ENCODE results near the gene NRM. TPM values are rescaled to one million over a fixed set of nuclear protein-coding genes. Genes with fewer than 3 reads are reported as not detected.
A peak's percentile ranks its signal among the peaks of the same experiment; 100 is the strongest.

Gene NRM
- total RNA-seq, 2 donors from 2014 or later = 2.2 to 4.2 TPM

- no peak for TF ChIP-seq CTCF (IDR thresholded peaks at IDR 0.05)
- Histone ChIP-seq H3K36me3 (peaks cover 22% of the 10 kb centered on the region), H3K9me3 (no peaks in the 10 kb centered on the region), H3K27me3 (no peaks in the 10 kb centered on the region), H3K4me1 (peaks cover 0 to 33% of the 10 kb centered on the region in 2 donors), H3K4me3 (peak overlapping the region; percentile 53 to 67), H3K27ac (peak overlapping the region; percentile 91 to 94)
- no peak for DNase-seq (ENCODE audit: low spot score)
These were observed 26.0 kb upstream of the NRM start for GRCh38 chr6:30716879-30717128.

GRCh38 chr6:30714263-30714662, 23.5 kb upstream of the NRM start:
- H3K27me3 ChIP-seq = no peaks in the 10 kb centered on the region
- H3K27ac ChIP-seq = no peak overlapping the region
- TF ChIP-seq CTCF (IDR thresholded peaks at IDR 0.05) = no peak
- H3K9me3 ChIP-seq = no peaks in the 10 kb centered on the region
- H3K4me1 ChIP-seq = peaks cover 0 to 23% of the 10 kb centered on the region in 2 donors
- no peak overlapping the region for H3K4me3 ChIP-seq
- DNase-seq (ENCODE audit: low spot score) = no peak
- H3K36me3 ChIP-seq = peaks cover 47% of the 10 kb centered on the region

- Histone ChIP-seq H3K36me3 (peaks cover 62% of the 10 kb centered on the region), H3K4me3 (no peak overlapping the region), H3K4me1 (peaks cover 0 to 9% of the 10 kb centered on the region in 2 donors), H3K27me3 (no peaks in the 10 kb centered on the region), H3K27ac (no peak overlapping the region), H3K9me3 (no peaks in the 10 kb centered on the region)
- TF ChIP-seq CTCF (IDR thresholded peaks at IDR 0.05) = no peak
- DNase-seq (ENCODE audit: low spot score) = no peak
These were observed 21.7 kb upstream of the NRM start for GRCh38 chr6:30712441-30712945.

- Histone ChIP-seq H3K9me3 (no peaks in the 10 kb centered on the region), H3K27me3 (no peaks in the 10 kb centered on the region), H3K4me1 (peaks cover 0 to 9% of the 10 kb centered on the region in 2 donors), H3K36me3 (peaks cover 64% of the 10 kb centered on the region), H3K4me3 (no peak overlapping the region), H3K27ac (no peak overlapping the region)
- no peak for DNase-seq (ENCODE audit: low spot score)
- no peak for TF ChIP-seq CTCF (IDR thresholded peaks at IDR 0.05)
These were observed 21.1 kb upstream of the NRM start for GRCh38 chr6:30711758-30712380.

- Histone ChIP-seq H3K27ac (no peak overlapping the region), H3K9me3 (no peaks in the 10 kb centered on the region), H3K36me3 (peaks cover 64% of the 10 kb centered on the region), H3K4me3 (no peak overlapping the region), H3K4me1 (peaks cover 0 to 10% of the 10 kb centered on the region in 2 donors), H3K27me3 (no peaks in the 10 kb centered on the region)
- TF ChIP-seq CTCF (IDR thresholded peaks at IDR 0.05) = no peak
- DNase-seq (ENCODE audit: low spot score) = no peak
These were observed 18.5 kb upstream of the NRM start for GRCh38 chr6:30709101-30709868.
